ENCODE data around the gene HK2. TPM values are rescaled to one million over a fixed set of nuclear protein-coding genes. Genes with fewer than 3 reads are reported as not detected.

The HK2 gene
- total RNA-seq: 3.2 and 9.0 TPM in 2 replicates

DNA sequence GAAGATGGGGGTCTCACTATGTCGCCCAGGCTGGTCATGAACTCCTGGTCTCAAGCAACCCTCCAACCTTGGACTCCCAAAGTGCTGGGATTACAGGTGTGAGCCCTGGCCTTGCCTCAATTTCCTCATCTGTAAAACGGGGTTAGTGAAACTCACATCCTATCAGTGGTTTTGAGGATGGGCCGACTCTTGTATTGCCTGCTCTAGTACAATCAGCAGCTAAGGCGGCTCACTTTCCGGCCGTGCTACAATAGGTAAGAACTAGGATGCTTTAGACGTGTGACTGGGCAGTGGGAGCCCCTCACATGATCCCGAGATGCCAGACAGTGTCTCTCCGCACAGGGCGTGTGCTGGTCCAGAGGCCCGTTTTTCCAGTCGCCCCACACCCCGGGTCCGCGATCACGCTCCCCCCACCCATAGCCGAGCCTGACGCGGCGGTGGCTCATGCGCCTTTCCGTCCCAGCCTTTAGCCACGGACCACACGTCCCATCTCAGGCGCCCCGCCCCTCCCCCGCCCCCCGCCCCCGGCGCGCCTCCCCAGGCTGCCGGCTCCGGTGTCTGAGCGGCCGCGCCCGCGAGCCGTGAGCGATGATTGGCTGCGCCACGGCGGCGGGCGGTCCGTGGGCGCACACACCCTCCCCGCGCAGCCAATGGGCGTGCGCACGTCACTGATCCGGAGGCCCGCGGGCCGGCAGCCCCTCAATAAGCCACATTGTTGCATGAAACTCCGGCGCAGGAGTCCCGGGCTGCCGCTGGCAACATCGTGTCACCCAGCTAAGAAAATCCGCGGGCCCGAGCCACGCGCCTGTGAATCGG is at the start of gene HK2:
HK2 (plus strand) TSS at position 710 of the 816 bp plus-strand sequence. CDS start 454 bp downstream, outside the sequence.

Other genes with a start within 250 kb of the HK2 start
- not detected in 2 replicates for gene M1AP, start 185.8 kb upstream of the HK2 start, total RNA-seq
- gene SEMA4F, start 179.9 kb upstream of the HK2 start, total RNA-seq: 2.3 and 7.0 TPM in 2 replicates
- gene POLE4, start 124.5 kb downstream of the HK2 start, total RNA-seq: 21.0 and 22.0 TPM in 2 replicates

Measured in bladder microvascular endothelial cell (primary cell).